HL-60 (cell line): ENCODE results near the gene ARHGAP26.

ENCODE experiments used
- POLR2AphosphoS5 ChIP-seq: IDR thresholded peaks from 2 replicates; pipeline ENCODE4 v1.6.1; 2012; ENCODE audit warnings: low read depth
- SPI1 ChIP-seq: IDR thresholded peaks from 2 replicates; pipeline ENCODE4 v1.6.1; 2012; ENCODE audit warnings: low read depth, mild to moderate bottlenecking, borderline replicate concordance
- TF ChIP-seq, protein P1 (sequence below): IDR thresholded peaks from one replicate; pipeline ENCODE4 v1.5.1; 2011; ENCODE audit warnings: low read length, control low read depth, inconsistent platforms; ENCODE audit not compliant: insufficient read depth
- TF ChIP-seq, protein P2 (sequence below): IDR thresholded peaks from 2 replicates; pipeline ENCODE4 v1.6.1; 2012; ENCODE audit warnings: low read depth; ENCODE audit not compliant: insufficient replicate concordance

DNA sequence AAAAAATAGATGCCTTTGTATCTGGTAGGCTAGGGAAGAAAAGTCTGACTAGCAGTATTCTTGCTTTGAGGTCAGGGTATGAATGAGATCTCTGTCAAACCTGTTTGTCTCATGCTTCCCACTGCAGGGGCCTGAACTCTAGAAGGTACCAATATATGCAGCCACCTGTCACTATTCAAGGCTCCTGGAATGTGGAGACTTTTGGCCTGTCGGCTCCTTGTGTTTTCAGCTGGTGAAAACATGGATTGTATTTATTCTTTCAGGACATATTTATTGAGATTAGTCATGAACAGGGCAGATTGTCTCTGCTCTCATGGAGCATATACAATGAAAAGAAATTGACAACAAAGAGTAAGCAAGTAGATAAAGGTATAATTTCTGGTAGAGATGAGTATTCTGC, 255.8 kb downstream of the ARHGAP26 start:
- TF ChIP-seq, protein P1, sequence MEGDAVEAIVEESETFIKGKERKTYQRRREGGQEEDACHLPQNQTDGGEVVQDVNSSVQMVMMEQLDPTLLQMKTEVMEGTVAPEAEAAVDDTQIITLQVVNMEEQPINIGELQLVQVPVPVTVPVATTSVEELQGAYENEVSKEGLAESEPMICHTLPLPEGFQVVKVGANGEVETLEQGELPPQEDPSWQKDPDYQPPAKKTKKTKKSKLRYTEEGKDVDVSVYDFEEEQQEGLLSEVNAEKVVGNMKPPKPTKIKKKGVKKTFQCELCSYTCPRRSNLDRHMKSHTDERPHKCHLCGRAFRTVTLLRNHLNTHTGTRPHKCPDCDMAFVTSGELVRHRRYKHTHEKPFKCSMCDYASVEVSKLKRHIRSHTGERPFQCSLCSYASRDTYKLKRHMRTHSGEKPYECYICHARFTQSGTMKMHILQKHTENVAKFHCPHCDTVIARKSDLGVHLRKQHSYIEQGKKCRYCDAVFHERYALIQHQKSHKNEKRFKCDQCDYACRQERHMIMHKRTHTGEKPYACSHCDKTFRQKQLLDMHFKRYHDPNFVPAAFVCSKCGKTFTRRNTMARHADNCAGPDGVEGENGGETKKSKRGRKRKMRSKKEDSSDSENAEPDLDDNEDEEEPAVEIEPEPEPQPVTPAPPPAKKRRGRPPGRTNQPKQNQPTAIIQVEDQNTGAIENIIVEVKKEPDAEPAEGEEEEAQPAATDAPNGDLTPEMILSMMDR = no peak
- TF ChIP-seq SPI1 = no peak
- TF ChIP-seq, protein P2, sequence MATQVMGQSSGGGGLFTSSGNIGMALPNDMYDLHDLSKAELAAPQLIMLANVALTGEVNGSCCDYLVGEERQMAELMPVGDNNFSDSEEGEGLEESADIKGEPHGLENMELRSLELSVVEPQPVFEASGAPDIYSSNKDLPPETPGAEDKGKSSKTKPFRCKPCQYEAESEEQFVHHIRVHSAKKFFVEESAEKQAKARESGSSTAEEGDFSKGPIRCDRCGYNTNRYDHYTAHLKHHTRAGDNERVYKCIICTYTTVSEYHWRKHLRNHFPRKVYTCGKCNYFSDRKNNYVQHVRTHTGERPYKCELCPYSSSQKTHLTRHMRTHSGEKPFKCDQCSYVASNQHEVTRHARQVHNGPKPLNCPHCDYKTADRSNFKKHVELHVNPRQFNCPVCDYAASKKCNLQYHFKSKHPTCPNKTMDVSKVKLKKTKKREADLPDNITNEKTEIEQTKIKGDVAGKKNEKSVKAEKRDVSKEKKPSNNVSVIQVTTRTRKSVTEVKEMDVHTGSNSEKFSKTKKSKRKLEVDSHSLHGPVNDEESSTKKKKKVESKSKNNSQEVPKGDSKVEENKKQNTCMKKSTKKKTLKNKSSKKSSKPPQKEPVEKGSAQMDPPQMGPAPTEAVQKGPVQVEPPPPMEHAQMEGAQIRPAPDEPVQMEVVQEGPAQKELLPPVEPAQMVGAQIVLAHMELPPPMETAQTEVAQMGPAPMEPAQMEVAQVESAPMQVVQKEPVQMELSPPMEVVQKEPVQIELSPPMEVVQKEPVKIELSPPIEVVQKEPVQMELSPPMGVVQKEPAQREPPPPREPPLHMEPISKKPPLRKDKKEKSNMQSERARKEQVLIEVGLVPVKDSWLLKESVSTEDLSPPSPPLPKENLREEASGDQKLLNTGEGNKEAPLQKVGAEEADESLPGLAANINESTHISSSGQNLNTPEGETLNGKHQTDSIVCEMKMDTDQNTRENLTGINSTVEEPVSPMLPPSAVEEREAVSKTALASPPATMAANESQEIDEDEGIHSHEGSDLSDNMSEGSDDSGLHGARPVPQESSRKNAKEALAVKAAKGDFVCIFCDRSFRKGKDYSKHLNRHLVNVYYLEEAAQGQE = no peak
- TF ChIP-seq POLR2AphosphoS5 = no peak
